CD1c-positive myeloid dendritic cell (primary cell): ENCODE data around the gene CDH4.

Experiments
- DNase-seq: peaks from one replicate; pipeline ENCODE4 v3.0.0-alpha.2; 2016; ENCODE audit errors: extremely low spot score

Gene CDH4

DNA sequence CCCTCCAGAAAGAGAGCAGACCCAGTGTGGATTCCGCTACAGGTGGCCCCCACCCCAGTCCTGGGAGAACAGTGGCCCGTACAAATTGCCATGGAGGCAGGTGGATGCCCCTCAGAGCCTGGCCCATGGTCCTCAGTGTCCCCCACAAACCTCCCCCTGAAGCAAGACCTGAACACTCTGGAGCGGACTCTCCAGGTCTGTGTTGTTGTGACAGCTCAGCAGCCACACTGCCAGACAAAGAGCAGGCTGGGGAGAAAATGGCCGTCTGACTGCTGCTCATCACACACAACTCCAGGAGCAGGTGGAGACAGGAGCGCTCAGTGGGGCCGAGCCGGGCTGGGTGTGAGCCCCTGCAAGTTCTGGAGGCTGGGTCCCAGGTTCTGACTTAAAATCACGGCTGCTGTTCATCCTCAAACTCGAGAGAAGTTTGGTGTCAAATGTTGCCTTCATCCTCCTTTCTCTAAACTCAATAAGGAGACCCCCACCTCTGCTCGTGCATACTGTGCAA, 241.8 kb downstream of the CDH4 start:
- DNase-seq = no peak

DNA sequence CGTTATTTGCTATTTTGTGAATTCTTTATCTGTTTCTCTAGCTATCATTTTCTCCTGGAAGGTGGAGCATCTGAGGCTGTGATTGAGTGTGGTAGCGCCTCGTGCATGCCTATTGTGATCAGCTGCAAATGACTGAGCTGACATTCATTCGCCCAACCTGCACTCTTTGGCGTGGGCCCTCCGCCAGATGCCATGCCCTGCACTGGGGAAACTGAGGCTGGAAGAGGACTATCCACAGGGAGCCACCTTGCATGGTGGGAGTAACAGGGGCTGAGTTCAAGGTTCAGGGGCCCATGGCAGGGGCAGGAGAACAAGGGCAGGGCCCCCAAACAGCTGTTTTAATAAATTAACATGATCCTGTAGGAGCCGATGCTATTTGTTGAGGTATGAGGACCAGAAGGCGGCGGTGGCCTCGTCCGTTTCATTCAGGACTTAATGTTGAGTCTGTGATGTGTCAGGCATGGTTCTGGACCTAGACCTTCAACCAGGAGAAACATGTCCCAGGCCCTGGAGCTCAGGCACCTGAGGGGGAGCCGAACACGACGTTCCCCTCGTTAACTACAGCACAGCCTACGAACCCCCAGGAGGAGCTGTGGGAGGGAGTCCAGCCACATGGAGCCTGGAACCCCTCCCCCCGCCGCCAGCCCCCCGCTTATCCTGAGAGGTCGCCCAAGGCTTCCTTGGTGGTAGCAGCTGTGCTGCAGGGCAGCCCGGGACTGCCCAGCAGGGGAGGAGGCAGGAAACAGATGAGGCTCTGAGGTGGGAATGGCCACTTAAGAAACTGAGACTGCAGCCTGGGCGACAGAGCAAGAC, 242.9 kb downstream of the CDH4 start:
- no peak for DNase-seq

DNA sequence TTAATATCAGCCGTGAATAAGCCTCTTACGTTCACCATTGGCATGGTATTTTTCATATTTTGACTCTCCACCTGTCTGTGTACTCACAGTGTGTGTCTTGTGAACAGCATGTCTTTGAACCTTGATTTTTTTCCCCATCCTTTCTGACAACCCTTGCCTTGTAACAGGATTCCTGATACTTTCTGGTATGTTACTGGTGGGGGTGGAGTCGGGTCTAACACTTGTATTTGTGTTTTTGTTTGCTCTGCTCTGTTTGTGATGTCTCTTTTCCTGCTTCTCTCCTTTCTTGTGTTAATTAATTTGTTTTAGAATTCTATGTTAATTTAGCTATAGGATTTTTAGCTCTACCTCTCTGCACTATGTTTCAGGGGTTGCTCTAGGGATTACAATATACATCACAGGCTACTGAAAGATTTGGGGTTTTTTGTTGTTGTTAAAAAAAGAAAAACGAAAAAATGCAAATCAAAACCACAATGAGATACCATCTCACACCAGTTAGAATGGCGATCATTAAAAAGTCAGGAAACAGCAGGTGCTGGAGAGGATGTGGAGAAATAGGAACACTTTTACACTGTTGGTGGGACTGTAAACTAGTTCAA, 245.1 kb downstream of the CDH4 start:
- no peak for DNase-seq

DNA sequence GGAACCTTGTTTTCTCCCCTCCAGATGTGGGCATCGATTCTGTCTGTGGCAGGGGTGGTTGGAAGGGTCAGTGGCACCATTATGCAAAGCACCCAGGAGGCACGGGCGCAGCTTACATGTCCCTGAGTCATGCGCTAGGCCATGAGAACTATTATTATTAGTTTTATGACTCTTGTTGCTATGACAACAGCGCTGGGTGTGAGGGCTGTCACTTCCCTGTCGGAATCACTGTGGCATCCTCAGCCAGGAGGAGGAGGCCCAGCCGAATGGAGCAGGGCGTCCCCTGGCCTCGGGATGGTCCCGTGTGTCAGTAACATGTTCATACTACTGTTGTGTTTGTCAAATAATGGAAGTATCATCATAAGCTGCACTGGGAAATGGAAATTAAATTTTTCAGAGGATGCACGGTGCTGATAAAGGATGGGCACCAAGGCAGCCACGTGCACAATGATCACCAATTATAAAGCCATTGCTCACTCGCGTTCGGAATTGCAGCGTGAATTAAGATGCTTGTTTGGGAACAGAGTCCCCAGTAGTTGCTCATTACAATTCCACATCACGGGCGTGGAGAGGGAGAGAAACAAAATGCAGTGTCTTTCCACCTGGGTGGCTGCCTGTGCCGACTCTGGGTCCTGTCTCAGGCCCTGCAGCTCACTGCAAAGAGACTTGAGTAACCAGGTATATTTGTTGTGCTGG, 247.9 kb downstream of the CDH4 start:
- DNase-seq = no peak

DNA sequence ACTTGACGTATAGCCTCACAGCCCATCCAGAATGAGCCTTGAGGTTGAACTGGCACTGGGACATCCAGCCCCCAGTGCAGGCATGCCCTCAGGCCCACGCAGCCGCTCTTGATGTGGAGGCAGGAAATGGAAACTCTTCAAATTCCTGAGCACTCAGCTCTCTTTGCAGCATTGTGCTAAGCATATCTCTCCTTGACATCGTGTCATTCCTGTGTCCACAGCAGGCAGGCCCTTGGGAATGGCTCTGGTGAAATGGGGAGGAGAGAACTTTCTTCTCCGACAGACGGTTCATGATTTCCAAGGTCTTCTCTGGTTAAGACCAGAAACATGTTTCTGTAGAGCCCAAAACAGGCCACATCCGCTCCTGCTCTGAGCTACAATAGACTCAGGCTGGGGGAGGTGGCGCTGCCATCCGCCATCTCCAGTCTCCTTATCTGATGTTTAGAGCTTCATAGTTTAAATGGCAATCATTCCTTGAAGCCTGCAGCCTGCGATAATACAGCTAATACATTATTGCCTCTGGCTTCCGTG, 248.8 kb downstream of the CDH4 start:
- no peak for DNase-seq

DNA sequence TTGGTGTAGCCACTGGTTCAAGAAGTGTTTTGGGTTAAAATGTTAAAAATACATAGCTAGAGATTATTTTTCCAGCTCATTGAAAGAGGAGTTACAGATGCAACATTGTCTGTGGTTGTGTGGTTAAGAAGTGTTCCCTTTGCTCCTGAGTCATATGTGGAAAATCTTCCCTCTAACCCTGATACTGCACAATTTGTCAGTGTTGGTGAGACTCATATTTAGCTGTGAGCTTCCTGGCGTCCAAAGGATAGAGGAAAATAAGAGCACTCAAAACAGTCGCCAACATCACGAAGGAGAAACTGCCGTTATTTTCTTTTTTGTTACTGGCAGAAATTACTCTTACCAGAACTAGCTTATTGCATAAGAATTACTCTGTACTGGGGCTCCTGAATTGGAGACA, 250.4 kb downstream of the CDH4 start:
- no peak for DNase-seq

DNA sequence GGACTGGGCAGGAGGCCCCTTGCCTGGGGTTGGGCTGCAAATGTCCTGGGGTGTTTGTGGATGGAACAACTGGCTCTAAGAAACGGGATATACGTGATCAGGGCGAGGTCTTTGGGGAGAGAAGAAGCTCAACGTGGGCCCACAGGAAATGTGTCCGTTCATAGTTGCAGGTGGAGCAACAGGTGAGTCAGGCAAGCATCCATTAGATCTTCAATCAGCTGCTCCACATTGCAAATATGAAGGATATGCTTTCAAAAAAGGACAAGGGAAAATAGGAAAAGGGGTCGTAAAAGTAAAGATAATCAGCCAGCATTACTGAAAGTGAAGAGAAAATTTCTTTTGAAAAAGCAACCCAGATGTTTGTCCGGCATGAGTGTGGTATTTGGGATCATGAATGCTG, 251.0 kb downstream of the CDH4 start:
- DNase-seq = no peak

DNA sequence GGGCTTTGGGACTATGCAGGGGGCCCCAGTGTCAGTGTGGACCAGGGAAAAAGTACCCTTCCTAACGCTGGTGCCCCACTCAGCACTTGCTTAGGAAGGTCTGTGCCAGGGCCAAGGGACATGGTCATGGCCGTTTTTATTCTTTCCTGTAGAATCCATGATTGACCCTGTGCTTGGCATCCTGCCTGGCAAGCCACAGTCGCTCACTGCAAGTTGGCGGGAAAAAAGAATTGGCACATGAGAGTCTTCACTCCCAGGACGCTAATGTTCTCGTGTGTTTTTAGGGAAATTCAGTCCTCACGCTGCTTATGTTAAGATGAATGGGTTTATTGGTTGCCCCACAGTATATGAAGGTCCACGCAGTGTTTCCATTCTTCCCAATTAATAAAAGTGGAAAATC, 253.4 kb downstream of the CDH4 start:
- DNase-seq = no peak

DNA sequence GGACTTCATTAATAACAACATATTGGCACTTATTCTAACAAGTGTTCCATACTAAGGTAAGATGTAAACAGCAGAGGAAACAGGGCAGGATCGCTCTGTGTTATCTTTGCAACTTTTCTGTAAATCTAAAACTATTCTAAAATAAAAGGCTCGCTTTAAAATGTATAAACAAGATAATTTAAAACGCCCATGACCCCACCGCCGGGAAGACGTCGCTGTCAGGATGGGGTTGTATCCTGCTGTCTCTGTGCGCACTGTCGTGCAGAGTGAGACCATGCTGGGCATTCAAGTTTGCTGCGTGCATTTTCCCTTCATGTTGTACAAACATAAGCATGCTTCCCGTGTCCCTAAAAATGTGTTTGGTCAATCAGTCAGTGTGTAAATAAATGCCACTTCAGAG, 255.7 kb downstream of the CDH4 start:
- no peak for DNase-seq

DNA sequence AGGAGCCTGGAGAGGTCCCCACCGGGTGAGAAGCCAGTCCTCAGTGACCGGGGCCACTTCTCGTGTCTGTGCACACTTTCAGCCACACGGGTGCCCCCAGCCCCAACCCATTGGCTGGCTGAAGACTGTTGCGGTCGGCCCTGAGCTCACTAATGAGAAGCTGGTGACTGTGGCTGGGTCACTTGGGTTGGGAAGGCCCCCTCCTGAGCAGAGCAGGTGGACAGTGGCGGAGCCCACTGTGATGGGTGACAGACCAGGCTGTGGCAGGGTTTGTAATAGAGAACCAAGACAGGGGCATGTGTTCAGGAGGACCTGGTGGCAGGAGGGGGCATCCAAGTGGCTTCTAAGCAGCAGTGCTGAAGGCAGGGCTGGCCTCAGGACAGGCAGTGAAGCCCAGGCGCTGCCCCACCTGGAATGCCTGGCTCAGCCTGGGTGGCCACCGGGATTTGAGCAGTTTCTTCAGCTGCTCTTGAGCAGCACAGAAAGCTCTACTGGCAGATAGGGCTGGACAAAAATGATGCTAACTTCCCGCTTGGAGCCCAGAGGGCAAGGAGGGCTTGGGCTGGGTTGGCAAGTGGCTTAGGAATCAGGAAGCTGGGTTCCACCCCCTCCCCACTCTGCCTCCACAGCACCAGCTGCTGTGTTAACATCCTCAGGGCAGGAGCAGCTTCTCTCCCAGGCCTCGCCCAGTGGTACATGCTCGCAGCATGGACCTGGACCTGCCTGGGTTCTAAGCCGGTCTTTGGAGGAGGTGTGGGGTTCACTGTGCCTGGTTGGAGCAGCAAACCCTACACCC, 256.4 kb downstream of the CDH4 start:
- no peak for DNase-seq

DNA sequence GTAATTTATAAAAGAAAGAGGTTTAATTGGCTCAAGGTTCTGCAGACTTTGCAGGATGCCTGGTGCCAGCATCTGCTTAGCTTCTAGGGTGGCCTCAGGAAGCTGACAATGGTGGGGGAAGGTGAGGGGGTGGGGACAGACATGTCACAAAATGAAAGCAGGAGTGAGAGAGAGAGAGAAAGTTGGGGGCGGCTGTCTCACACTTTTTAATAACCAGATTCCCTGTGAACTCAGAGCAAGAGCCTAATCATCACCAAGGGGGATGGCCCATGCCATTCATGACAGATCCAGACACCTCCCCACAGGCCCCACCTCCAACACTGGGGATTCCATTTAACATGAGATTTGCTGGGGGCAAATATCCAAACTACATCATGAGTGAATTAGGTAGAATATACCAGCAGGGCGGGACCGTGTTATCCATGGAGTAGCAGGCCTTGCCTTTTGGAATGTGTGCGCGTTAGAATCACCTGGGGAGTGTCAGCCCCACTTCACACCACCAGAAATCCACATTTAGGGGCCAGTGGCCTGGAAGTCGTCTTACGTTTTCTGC, 258.8 kb downstream of the CDH4 start:
- DNase-seq = no peak

DNA sequence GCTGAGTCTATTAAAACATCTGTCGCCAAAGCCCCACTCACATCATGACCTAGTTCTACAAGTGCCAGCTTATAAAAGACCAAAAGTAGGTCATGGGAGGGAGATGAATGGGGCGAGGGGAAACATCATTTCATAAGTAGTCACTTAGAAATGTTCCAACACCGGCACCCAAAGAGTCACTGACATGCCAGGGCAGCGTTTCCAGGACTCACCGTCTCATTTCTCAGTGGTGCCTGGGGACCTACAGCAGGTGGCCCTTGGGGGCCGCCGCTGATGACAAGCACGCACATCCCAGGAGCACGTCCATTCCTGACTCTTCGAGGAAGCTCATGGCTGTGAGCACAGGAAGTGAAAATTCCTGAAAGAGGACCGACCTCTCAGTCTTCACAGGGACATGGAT, 260.4 kb downstream of the CDH4 start:
- DNase-seq = no peak

DNA sequence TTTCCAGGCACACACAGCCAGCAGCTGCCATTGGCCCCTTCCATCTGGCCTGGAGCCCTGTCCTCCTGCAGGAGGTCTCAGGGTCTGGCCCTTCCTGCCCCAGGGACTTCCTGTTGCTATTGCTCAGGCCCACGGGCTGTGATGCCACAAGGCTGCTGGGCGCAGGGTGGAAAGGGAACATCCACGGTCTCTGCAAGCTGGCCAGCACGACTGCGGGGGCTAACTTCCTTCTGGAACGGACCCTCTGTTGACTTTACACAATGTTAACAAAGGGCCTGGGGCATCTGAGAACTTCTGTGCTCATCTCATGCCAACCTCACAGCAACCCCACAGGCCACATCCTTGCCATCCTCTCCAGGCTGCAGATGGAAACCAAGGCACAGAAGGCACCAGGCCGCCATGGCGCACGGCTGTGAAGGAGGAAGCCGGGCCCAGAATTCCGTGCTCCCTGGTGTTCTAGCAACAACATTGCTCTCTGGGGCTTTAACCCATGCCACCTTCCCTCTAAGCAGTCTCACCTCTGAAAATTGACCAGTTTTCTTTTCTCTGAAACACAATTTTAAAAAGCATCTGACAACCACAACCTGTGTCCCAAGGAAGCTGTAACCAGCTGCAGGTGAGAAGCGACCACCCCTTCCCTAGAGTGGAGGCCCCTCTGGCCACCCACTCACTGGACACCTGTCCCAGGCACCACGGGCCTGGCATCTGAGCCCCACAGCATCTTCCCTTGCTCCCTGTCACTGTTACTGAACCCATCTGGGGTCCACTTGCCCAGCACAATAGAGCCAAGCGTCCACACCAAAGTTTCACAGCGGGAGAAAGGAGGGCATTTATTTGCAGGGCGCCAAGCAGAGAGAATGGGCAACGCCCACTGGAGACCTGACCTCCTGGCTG, 261.3 kb downstream of the CDH4 start:
- DNase-seq = no peak

DNA sequence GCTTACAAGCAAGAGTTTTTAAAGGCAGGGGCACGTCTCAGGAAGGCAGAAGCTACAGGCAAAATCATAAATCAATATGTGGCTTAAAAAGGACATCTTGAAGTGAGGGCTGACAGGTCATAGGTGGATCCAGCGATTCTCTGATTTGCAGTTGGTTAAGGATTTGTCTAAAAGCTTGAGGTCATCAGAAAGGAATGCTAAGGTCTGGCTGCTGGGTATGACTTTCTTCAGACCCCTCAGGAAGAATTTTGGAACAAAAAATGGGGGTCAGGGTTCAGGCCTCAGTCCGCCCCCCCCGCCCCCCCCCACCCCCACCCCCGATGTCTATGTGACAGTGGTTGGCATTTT, 261.9 kb downstream of the CDH4 start:
- no peak for DNase-seq

DNA sequence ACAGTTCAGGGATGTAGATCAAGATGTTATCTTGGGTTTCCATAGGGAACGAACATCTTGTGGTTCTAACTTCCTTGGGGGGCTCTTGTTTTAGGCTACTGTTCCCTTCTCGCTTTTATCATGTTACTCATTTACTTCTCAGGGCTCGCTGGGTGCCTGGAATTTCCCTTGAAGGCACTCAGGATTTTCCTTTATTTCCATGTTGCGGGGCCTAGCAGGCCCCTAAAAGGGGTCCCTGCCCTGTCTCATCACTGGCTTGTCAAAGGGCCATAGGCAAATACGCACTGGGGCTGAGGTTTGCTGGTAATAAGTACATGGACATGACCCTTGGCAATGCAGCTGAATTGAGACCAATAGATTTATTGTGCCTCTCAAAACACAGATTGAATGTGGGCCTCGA, 262.3 kb downstream of the CDH4 start:
- DNase-seq = no peak

DNA sequence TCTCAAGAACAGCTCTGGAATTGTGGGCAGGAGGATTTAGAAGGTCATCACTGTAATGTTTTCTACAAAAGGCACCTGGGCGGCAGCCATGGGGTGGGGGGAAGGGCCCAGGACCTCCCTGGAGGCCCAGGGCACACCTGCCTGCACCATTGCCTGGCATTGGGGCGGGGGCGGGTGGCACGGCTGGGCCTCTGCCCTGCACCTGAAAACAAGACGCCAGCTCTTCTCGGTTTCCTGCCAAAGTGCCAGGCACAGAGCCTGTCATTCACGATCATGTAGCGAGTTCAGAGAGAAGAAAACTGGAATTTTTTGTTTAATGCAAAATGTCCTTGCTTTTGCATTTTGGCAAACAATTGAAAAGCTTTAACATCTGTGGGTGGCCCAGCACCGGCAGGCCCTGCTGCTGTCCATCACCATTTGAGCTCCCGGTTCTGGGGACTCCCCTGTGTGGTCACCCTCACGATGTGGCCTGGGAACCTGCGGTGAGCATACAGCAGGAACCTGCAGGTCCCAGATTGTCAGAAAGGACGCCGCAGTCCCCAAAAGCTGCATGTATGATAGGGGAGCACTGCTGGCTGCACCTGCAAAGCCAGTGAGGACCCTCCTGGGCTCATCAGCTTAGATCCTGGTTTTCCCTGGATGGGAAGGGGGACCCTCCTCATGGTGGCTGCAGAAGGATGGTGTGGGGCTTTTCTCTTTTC, 262.9 kb downstream of the CDH4 start:
- DNase-seq = no peak

DNA sequence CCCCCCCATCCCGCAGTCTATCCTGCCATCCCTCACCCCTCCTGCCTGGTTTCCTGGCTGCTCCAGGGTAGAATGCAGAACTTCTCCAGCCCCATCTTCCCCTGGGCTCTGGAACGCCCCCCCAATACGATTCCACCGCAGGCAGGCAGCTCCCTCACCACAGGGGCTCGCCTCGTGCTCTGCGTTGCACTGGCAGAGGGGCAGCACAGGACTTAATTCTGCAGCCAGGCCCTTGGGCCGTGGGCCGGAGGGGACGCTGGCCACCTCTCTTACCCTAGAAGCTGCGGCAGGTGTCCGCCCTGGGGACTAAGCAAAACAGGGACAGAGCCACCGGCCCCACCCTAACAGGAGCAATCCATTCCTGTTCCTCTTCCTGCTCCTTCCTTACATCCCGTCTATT, 263.9 kb downstream of the CDH4 start:
- no peak for DNase-seq

DNA sequence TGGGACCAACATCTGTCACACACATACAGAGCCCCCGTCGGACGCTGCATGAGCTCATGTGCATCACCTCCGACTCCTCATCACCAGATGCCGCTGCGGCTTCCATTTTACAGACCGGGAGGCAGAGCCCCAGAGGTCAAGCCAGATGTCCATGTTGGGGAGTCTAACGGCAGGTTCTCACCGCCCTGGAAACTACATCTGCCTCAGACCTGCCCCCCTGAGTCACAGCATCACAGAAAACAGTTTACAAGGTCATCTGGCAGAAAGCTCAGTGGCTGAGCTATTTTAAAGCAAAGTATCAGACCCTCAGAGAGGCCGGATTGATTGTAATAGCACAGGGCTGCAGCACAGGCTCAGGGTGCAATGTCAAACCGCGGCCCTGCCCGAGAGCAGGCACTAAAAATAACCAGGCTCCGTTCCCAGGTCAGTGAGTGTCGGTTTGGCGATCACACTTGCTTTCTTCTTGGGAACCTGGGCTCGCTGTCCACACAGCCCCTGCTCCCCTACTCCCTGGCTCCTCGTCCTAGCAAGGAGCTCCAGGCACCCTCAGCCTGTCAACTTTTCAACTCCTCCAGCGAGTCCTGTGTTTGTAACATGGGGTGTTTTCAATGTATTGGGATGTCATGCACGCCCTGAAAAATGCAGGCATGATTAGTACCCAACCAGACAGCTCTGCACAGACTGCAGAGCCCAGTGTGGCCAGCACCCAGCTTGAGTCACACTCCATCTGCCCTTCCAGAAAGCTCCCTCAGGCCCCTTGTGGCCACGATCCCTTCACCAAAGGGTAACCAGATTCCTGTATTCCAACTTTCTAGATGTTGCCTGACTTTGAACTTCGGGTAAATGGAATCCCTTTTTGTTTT, 264.5 kb downstream of the CDH4 start:
- no peak for DNase-seq

DNA sequence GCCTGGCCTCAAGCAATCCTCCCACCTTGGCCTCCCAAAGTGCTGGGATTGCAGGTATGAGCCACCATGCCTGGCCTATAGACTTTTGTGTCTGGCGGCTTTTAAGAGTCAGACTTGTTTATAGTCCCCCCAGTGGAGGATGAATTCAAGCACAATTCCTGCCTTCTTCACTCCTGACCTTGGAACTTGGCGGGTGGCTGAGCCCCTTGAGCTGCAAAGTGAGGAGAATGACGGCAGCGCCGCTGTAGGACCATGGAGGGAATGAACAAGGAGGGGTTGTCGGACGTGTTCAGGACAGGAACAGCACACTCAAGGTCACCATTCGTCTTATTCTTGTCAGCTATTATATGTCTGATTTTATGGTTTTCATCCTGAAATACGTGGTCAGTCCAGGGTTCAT, 265.4 kb downstream of the CDH4 start:
- no peak for DNase-seq
